Neural crest cell (in vitro differentiated cells): ENCODE data around the gene DIP2C. TPM values are rescaled to one million over a fixed set of nuclear protein-coding genes. Genes with fewer than 3 reads are reported as not detected.
A peak's percentile ranks its signal among the peaks of the same experiment; 100 is the strongest.
"Not testable (repeated sequence)": the region's sequence is repeated elsewhere in the genome, so short reads cannot be mapped to it uniquely, and the experiment has no call there.

ENCODE experiments used
- DNase-seq: peaks from one replicate; pipeline ENCODE4 v3.0.0; 2021; ENCODE audit warnings: low read depth, mixed read lengths, low spot score
- H3K27ac Mint-ChIP-seq: one replicate; pipeline ENCODE4 v1.8.0; 2021; ENCODE audit warnings: mild to moderate bottlenecking, mixed read lengths; ENCODE audit not compliant: unreplicated experiment
- H3K27me3 Mint-ChIP-seq: 2 replicates; pipeline ENCODE4 v1.8.0; 2021; ENCODE audit warnings: low read depth, mild to moderate bottlenecking, mixed read lengths
- H3K36me3 Mint-ChIP-seq: 2 replicates; pipeline ENCODE4 v1.8.0; 2021; ENCODE audit warnings: low read depth, mild to moderate bottlenecking, mixed read lengths
- H3K4me1 Mint-ChIP-seq: 2 replicates; pipeline ENCODE4 v1.8.0; 2021; ENCODE audit warnings: mixed read lengths
- H3K4me3 Mint-ChIP-seq: one replicate; pipeline ENCODE4 v1.8.0; 2021; ENCODE audit warnings: mild to moderate bottlenecking, mixed read lengths
- H3K9me3 Mint-ChIP-seq: 2 replicates; pipeline ENCODE4 v1.8.0; 2021; ENCODE audit warnings: mixed read lengths
- CTCF ChIP-seq: fragments of 200-600 bp; sonication (generic); conservative IDR thresholded peaks from 2 replicates; pipeline ENCODE4 v1.5.0; 2021; ENCODE audit warnings: antibody characterized with exemption, mild to moderate bottlenecking
- total RNA-seq: library from RNA; stranded (reverse); gene quantifications from 2 replicates; pipeline ENCODE4 v1.2.1, GENCODE V29; 2021

Gene DIP2C
- total RNA-seq, 1 donor from 2014 or later = 21.7 TPM

DNA sequence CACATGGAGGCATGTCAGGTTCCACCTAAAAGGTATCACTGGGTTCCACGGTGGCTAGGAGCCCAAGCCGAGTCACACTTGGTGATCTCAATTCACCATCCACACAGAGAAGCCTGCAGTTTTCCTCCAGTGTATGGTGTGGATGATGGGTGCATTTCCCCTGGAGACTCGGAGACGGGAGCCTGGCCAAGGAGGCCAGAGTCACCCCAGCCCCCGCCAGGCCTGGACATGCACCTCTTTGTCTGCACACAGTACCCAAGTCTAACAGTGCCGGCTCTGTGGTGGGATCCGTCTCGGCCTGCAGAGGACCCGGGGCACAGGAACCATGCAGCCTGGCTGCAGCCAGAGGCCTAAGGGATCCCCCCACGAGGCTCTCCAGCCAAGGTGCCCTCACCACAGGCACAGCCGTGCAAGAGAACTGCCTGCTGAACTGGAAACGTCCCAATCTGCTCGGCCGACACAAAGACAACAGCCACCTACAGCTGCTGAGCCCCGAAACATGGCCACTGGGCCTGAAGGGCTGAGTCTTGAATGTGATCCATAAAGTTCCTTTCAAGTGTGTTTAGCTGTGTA, 75.2 kb downstream of the DIP2C start:
- Mint-ChIP-seq H3K4me3 (peak overlapping the region; percentile 5), H3K36me3 (no peaks in the 10 kb centered on the region), H3K9me3 (no peaks in the 10 kb centered on the region), H3K27me3 (no peaks in the 10 kb centered on the region), H3K27ac (no peak overlapping the region), H3K4me1 (peaks cover 68% of the 10 kb centered on the region)
- no peak for DNase-seq
- TF ChIP-seq CTCF = no peak

- H3K27me3 Mint-ChIP-seq = peaks cover 2% of the 10 kb centered on the region
- no peaks in the 10 kb centered on the region for H3K9me3 Mint-ChIP-seq
- no peak overlapping the region for H3K27ac Mint-ChIP-seq
- H3K4me1 Mint-ChIP-seq = peaks cover 69% of the 10 kb centered on the region
- H3K4me3 Mint-ChIP-seq = no peak overlapping the region
- no peak for TF ChIP-seq CTCF
- no peaks in the 10 kb centered on the region for H3K36me3 Mint-ChIP-seq
- DNase-seq = no peak
Observed at GRCh38 chr10:613271-614138, 76.0 kb downstream of the DIP2C start.

DNA sequence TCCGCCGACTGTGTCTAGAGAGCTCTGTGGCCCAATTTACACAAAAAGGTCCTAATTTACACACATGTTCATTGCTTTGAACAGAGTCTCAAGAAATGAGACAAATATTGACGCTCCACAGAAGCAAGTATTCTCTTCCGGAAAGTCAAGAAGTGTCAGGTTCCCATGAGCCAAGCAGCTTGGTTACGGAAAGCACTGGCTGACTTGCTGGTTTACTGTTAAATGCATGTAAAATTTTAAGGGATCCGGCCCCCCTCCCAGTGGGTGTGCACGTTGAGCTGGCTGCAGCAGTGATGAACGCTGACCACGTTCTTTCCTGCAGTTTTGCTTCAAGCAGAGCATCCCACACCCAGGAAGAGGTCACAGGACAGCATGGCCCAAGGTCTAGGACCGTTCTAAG, 76.8 kb downstream of the DIP2C start:
- no peak for TF ChIP-seq CTCF
- Mint-ChIP-seq H3K4me1 (peaks cover 64% of the 10 kb centered on the region), H3K9me3 (no peaks in the 10 kb centered on the region), H3K27ac (no peak overlapping the region), H3K36me3 (no peaks in the 10 kb centered on the region), H3K27me3 (peaks cover 2% of the 10 kb centered on the region), H3K4me3 (no peak overlapping the region)
- DNase-seq = no peak

DNA sequence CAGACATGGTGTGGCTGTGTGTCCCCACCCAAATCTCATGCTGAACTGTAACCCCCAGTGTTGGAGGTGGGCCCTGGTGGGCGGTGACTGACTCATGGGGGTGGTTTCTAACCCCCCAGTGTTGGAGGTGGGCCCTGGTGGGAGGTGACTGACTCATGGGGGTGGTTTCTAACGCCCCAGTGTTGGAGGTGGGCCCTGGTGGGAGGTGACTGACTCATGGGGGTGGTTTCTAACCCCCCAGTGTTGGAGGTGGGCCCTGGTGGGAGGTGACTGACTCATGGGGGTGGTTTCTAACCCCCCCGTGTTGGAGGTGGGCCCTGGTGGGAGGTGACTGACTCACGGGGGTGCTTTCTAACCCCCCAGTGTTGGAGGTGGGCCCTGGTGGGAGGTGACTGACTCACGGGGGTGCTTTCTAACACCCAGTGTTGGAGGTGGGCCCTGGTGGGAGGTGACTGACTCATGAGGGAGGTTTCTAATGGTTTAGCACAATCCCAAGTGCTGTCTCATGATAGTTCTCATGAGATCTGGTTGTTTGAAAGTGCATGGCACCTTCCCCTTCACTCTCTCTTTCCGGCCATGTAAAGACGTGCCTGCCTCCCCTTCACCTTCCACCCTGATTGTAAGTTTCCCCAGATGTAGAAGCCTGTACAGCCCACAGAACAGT, 78.7 kb downstream of the DIP2C start:
- Mint-ChIP-seq H3K4me1 (peaks cover 66% of the 10 kb centered on the region), H3K27ac (peak overlapping the region; percentile 31)
- H3K4me3 Mint-ChIP-seq, H3K36me3 Mint-ChIP-seq, H3K27me3 Mint-ChIP-seq, H3K9me3 Mint-ChIP-seq, DNase-seq: not testable (repeated sequence)

- Mint-ChIP-seq H3K4me3 (no peak overlapping the region), H3K27ac (no peak overlapping the region), H3K4me1 (peaks cover 65% of the 10 kb centered on the region), H3K27me3 (peaks cover 2% of the 10 kb centered on the region), H3K9me3 (no peaks in the 10 kb centered on the region), H3K36me3 (no peaks in the 10 kb centered on the region)
- TF ChIP-seq CTCF = no peak
- DNase-seq = no peak
Observed at GRCh38 chr10:609868-610545, 79.5 kb downstream of the DIP2C start.
